Measurements from ENCODE around the gene CDHR3.

CDHR3 gene

DNA sequence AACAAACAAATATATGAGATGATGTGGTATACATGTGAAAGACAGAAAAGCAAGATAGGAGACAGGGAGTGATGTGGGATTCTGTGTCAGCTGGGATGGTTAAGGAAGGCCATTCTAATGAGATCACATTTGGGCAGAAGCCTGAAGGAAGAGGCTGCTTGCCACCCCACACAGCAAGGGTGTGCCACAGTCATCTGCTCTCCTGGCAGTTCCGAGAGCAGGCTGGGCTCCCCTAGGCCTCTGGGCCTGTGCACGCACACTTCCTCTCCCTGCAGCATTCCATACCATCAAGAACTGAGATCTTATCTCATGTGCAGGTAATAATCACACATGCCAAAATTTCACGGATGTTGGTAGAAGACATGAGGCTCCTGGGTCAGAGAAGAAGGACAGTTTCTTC lies 105.9 kb downstream of the CDHR3 start:
- TF ChIP-seq, protein P1, sequence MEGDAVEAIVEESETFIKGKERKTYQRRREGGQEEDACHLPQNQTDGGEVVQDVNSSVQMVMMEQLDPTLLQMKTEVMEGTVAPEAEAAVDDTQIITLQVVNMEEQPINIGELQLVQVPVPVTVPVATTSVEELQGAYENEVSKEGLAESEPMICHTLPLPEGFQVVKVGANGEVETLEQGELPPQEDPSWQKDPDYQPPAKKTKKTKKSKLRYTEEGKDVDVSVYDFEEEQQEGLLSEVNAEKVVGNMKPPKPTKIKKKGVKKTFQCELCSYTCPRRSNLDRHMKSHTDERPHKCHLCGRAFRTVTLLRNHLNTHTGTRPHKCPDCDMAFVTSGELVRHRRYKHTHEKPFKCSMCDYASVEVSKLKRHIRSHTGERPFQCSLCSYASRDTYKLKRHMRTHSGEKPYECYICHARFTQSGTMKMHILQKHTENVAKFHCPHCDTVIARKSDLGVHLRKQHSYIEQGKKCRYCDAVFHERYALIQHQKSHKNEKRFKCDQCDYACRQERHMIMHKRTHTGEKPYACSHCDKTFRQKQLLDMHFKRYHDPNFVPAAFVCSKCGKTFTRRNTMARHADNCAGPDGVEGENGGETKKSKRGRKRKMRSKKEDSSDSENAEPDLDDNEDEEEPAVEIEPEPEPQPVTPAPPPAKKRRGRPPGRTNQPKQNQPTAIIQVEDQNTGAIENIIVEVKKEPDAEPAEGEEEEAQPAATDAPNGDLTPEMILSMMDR (IDR thresholded peaks at IDR 0.05) = no peak
- no peaks in the 10 kb centered on the region for H3K9me3 Mint-ChIP-seq
- peak overlapping the region; percentile 4 for H3K27ac Mint-ChIP-seq
- no peaks in the 10 kb centered on the region for H3K36me3 Mint-ChIP-seq (ENCODE audit: low read depth)
- H3K27me3 Mint-ChIP-seq (ENCODE audit: low read depth, poor library complexity) = no peaks in the 10 kb centered on the region
- DNase-seq = no peak
- no peak overlapping the region for H3K4me3 Mint-ChIP-seq
- H3K4me1 Mint-ChIP-seq = peaks cover 99% of the 10 kb centered on the region

DNA sequence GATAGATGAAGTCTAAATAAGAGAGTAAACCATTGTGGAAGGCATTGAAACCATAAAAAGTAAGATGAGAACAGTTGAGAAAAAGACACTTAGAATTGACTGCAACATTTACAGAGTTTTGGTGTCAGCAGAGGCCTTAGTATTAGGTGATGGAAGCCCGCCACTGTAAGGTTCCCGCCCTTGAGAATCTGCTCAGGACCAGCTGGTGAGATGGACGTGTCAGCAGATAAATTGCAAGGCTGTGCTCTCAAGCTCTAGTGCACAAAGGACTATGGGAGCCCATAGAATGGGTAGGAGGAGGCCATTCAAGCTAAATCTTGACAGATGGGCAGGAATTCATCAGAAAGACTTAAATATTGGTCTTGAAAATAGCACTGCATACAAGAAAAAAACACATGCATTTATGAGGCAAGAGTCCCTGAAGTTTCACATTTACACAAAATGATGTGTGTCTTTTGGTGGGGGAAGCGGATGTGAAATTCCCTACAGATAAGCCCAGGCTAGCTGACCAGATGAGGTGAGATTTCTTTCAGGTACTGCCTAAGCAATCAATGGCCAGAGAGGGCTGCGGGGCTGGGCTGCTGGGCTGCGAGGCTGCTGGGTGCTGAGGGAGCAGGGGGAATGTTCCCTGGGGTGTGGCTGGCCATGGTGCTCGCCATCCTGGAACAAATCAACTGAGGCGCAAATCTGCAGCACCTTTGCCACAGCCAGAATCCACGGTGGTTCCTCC lies 106.6 kb downstream of the CDHR3 start:
- Mint-ChIP-seq H3K4me3 (no peak overlapping the region), H3K27me3 (ENCODE audit: low read depth, poor library complexity) (no peaks in the 10 kb centered on the region), H3K27ac (peak overlapping the region; percentile 94), H3K36me3 (ENCODE audit: low read depth) (no peaks in the 10 kb centered on the region), H3K4me1 (peaks cover 99% of the 10 kb centered on the region), H3K9me3 (no peaks in the 10 kb centered on the region)
- TF ChIP-seq, protein P1 (IDR thresholded peaks at IDR 0.05) = no peak
- DNase-seq = no peak

DNA sequence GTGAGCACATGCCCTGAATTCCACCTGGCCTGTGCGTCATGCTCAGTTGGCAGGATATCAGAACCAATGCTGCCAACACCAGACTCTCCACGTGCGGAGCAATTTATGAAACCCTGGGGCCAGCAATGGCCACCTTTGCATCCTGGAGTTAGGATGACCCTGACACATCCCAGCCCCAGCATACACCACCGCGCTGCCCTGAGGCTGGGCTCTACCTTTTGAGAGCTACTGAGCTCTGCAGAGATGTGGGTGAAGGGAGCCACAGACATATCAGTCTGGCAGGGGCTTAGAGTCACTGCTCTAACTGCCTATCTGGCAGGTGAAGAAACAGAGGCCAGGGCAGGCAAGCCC lies 107.1 kb downstream of the CDHR3 start:
- peaks cover 97% of the 10 kb centered on the region for H3K4me1 Mint-ChIP-seq

DNA sequence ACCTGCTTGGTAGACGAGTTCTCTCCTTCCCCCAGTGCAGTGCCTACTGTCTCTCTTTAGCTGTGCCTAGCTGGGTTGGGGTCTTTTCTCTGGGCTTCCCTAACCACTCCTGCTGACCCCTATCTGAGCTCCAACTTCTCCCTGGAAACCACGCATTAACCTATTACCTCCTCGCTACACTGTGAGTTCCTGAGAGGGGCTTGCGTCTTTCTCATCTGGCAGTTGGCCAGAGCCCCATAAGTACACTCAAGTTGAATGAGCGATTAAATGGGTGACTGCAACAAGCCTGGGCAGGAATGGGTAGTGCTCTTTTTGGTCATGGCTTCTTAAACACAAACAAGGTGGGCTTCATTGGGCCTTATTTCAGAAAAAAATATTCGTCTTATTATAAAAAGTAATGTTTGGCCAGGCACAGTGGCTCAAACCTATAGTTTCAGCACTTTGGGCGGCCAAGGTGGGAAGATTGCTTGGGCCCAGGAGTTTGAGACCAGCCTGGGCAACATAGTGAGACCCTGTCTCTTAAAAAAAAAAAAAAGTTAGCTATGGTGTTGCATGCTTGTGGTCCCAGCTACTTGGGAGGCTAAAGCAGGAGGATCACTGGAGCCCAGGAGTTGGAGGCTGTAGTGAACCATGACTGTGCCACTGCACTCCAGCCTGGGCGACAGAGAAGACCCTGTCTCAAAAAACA lies 107.6 kb downstream of the CDHR3 start:
- H3K27me3 Mint-ChIP-seq (ENCODE audit: low read depth, poor library complexity) = no peaks in the 10 kb centered on the region
- no peaks in the 10 kb centered on the region for H3K36me3 Mint-ChIP-seq (ENCODE audit: low read depth)
- peaks cover 95% of the 10 kb centered on the region for H3K4me1 Mint-ChIP-seq
- no peaks in the 10 kb centered on the region for H3K9me3 Mint-ChIP-seq
- no peak for DNase-seq
- TF ChIP-seq, protein P1 (IDR thresholded peaks at IDR 0.05) = no peak
- no peak overlapping the region for H3K27ac Mint-ChIP-seq
- no peak overlapping the region for H3K4me3 Mint-ChIP-seq

More for the DNA sequence above, 107.1 kb downstream of the CDHR3 start:
- no peak for DNase-seq
- TF ChIP-seq, protein P1 (IDR thresholded peaks at IDR 0.05) = no peak
- no peak overlapping the region for H3K4me3 Mint-ChIP-seq
- no peaks in the 10 kb centered on the region for H3K27me3 Mint-ChIP-seq (ENCODE audit: low read depth, poor library complexity)
- H3K9me3 Mint-ChIP-seq = no peaks in the 10 kb centered on the region
- no peaks in the 10 kb centered on the region for H3K36me3 Mint-ChIP-seq (ENCODE audit: low read depth)
- H3K27ac Mint-ChIP-seq = no peak overlapping the region

DNA sequence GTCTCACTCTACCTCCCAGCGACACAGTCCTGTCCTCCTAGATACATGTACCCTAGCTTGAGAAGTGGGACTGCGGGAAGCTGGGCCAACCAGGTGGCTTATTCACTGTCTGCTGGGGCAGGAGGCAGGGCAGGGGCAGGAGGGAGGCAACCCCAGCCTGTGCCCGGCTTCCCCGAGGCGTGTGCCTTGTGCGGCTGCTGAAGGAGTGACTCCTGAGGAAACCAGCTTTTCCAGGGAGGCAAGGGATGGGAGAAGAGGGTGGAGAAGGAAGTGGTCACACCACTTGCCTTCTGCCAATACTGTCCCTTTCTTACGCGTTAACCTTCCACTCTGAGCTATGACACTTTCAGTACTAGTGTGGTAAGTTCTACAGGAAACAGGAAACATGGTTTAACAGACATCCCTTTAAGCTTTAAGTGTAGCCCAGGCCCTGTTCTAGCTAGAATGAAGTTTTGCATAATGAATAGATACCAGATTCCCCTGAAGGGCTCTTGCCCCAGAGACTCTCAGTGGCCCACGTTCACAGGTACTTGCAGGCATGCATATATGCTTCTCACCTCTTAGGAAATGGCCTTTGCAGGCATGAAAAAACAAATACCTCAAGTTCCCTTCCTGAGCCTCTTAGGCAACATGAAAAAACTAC lies 108.4 kb downstream of the CDHR3 start:
- H3K36me3 Mint-ChIP-seq (ENCODE audit: low read depth) = no peaks in the 10 kb centered on the region
- H3K9me3 Mint-ChIP-seq = no peaks in the 10 kb centered on the region
- peaks cover 95% of the 10 kb centered on the region for H3K4me1 Mint-ChIP-seq
- DNase-seq = no peak
- H3K27ac Mint-ChIP-seq = peak overlapping the region; percentile 91
- TF ChIP-seq, protein P1 (IDR thresholded peaks at IDR 0.05) = no peak
- no peaks in the 10 kb centered on the region for H3K27me3 Mint-ChIP-seq (ENCODE audit: low read depth, poor library complexity)
- H3K4me3 Mint-ChIP-seq = peak overlapping the region; percentile 19
